Raji (cell line): Measurements from ENCODE around the gene FBXL2.

ENCODE experiments used
- POLR2A ChIP-seq: IDR thresholded peaks from 2 replicates; pipeline ENCODE4 v1.6.1; 2011; ENCODE audit warnings: low read depth, low read length, control low read depth; ENCODE audit not compliant: insufficient read depth

Gene FBXL2

DNA sequence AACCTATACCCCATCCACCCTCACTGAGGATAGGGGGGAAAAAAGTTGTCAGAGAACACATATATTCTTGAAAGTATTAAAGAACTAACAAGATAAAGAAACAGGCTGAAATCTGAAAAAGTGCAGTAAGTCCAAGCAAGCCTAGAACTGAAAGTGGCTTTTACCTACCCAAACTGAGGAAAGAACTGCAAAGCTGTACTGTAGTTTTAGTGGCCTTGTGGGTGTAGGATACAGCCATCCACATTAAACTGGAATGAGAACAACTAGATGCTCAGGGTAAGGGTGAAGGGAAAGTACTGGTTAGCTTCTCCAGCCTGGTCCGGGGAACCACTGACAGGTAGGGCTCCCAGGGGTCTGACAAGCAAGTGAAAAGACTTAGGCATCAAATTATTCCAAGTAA, 152.8 kb downstream of the FBXL2 start:
- TF ChIP-seq POLR2A = no peak

DNA sequence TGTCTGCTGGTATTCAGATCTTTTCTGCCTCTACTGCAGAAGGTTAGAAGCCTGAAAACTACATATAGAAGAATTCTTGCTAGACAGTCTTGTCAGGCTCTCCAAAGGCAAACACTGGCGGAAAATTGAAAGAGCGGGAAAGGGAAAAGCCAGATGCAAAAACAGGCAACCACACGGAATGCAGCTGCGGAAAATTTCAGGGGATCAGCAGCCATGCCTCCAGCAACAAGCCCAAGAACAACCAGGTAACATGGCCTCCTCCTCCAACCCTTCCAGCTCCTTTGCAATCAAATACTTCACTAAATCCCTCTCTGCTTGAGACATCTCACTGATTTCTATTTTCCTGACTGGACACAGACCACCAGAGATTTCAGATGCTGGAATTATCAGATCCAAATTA, 153.3 kb downstream of the FBXL2 start:
- no peak for TF ChIP-seq POLR2A

DNA sequence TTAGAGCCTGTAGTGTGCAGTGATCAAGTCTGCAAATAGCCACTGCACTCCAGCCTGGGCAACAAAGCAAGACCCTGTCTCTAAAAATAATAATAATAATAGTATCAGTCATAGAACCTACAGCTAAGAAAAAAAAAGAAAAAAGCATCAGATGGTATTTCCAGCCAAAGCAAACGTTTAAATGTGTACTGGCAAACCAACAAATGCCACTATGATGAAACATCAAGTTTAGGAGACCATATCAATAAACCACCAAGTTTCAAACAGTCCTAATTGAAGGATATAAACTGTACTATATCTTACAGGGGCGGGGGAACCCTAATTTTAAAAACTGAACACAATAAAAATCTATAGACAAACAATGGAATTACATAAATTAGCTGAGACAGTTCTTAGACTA, 156.6 kb downstream of the FBXL2 start:
- no peak for TF ChIP-seq POLR2A
